Kidney (tissue), 14 donors: ENCODE results near the gene GDF9. TPM values are rescaled to one million over a fixed set of nuclear protein-coding genes. Genes with fewer than 3 reads are reported as not detected.

Source experiments
- DNase-seq, 5 donors: peaks; one replicate each; pipeline ENCODE4 v3.0.0-alpha.2; 2013 to 2020
- FAIRE-seq: peaks from 2 replicates; lab custom pipeline; 2012; peaks lifted over from hg19 to GRCh38; lab: Jason Lieb, UNC
- H3K27ac ChIP-seq, 2 donors: one replicate each; pipeline ENCODE4 v1.7.0; 2013; ENCODE audit warnings: low read depth in 2 of 2, low read length in 2 of 2, inconsistent platforms in 1 of 2
- H3K27me3 ChIP-seq: one replicate; pipeline ENCODE4 v1.7.1; 2013; ENCODE audit warnings: low read length, inconsistent platforms; ENCODE audit not compliant: control insufficient read depth, insufficient read depth
- H3K36me3 ChIP-seq, 3 donors: one replicate each; pipeline versions ENCODE4 v1.7.0 to v1.7.1; 2013; ENCODE audit warnings: low read length in 3 of 3, control low read depth in 1 of 3, inconsistent platforms in 1 of 3; ENCODE audit not compliant: insufficient read depth in 3 of 3, control insufficient read depth in 2 of 3
- H3K4me1 ChIP-seq, 3 donors: one replicate each; pipeline versions ENCODE4 v1.7.0 to v1.7.1; 2013; ENCODE audit warnings: low read length in 3 of 3, inconsistent platforms in 1 of 3, low read depth in 1 of 3; ENCODE audit not compliant: control insufficient read depth in 2 of 3, insufficient read depth in 2 of 3
- H3K4me3 ChIP-seq, 3 donors: one replicate each; pipeline versions ENCODE4 v1.7.0 to v1.8.1; 2013; ENCODE audit warnings: low read length in 3 of 3, control low read depth in 1 of 3, inconsistent platforms in 1 of 3
- H3K9ac ChIP-seq, 3 donors: one replicate each; pipeline versions ENCODE4 v1.7.0 to v1.7.1; 2013; ENCODE audit warnings: low read length in 3 of 3, control low read depth in 1 of 3, inconsistent platforms in 1 of 3
- H3K9me3 ChIP-seq, 3 donors: one replicate each; pipeline versions ENCODE4 v1.7.0 to v1.7.1; 2013; ENCODE audit warnings: low read length in 3 of 3, control low read depth in 1 of 3, inconsistent platforms in 1 of 3; ENCODE audit not compliant: control insufficient read depth in 2 of 3, insufficient read depth in 1 of 3
- CTCF ChIP-seq: IDR thresholded peaks from 3 replicates; pipeline ENCODE4 v1.5.1; 2012; ENCODE audit warnings: mild to moderate bottlenecking, moderate library complexity, borderline replicate concordance; ENCODE audit not compliant: insufficient read depth; ENCODE audit errors: extremely low read depth
- intact Hi-C: fragments of 100-400 bp; cut with DNase I; formaldehyde crosslinking; loops from one replicate; pipeline ENCODE4 v1.11.1; 2022
- polyA plus RNA-seq: library from polyadenylated mRNA; stranded (reverse); fragments of 350-450 nt; fragmentation: Illumina TruSeq; extraction: RNeasy Lipid Tissue Mini Kit (QIAGEN cat#74804); gene quantifications from one replicate; pipeline ENCODE4 v1.2.3, GENCODE V29; 2014; ENCODE audit warnings: low read depth, low replicate concordance; ENCODE audit not compliant: insufficient read depth
- total RNA-seq: library from RNA; stranded (reverse); fragmentation: NEBNext Ultra II Directional; extraction: Animal tissue kit (Norgen Biotek cat#: 25700); gene quantifications from one replicate; pipeline ENCODE4 v1.2.1, GENCODE V29; 2021
- donor health status: control.
- donor health status: control.
- donor health status: control.
- donor health status: control.
- donor health status: control.
- donor health status: DM: yes; HTN: yes; CAD: no.
- donor health status: Normal renal cell carcinoma (clear cell type).

The GDF9 gene
- total and polyA plus RNA-seq, 2 donors from 2014 or later, result 0.88 TPM

DNA sequence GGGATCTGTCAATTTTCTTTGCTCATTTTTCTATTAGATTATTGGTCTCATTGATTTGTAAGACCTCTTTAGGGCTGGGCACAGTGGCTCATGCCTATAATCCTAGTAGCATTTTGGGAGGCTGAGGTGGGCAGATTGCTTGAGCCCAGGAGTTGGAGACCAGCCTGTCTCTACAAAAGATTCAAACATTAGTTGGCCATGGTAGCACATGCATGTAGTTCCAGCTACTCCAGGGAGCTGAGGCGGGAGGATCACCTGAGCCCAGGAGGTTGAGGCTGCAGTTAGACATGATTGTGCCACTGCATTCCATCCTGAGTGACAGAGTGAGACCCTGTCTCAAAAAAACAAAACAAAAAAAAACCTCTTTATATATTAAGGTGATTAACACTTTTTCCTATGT is 29.4 kb downstream of the GDF9 start:
- Histone ChIP-seq H3K9ac (no peak overlapping the region), H3K4me1 (peaks cover 0 to 5% (median 2%) of the 10 kb centered on the region in 3 donors), H3K27ac (no peak overlapping the region), H3K9me3 (no peaks in the 10 kb centered on the region), H3K36me3 (no peaks in the 10 kb centered on the region), H3K4me3 (no peak overlapping the region), H3K27me3 (no peaks in the 10 kb centered on the region)
- no peak for TF ChIP-seq CTCF
- DNase-seq (no peak), FAIRE-seq (no peak)
- intact Hi-C loops, result no loop called here

DNA sequence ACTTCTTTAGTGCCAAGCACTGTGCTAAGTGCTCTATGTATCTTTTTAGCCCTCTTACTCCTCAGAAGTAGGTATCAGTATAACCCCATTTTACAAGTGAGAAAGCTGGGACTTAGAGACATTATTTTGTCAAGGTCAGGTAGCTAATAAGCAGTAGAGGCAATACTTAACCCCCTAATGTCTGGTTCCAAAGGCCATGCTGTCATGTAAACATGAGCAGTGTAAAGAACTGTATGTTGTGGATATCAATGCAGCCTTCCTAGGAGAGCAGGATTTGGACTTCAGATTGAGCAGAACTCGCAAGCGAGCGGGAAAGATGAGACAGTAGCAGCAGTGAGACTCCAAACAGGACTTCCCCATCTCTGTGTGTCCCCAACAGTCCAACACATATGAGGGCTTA is 32.2 kb downstream of the GDF9 start:
- Histone ChIP-seq H3K27me3 (peaks cover 2% of the 10 kb centered on the region), H3K9me3 (no peaks in the 10 kb centered on the region), H3K4me1 (peaks cover 0 to 10% (median 5%) of the 10 kb centered on the region in 3 donors), H3K27ac (no peak overlapping the region), H3K4me3 (no peak overlapping the region), H3K9ac (no peak overlapping the region), H3K36me3 (no peaks in the 10 kb centered on the region)
- FAIRE-seq (no peak), DNase-seq (no peak)
- TF ChIP-seq CTCF, result no peak
- intact Hi-C loops, result no loop called here

DNA sequence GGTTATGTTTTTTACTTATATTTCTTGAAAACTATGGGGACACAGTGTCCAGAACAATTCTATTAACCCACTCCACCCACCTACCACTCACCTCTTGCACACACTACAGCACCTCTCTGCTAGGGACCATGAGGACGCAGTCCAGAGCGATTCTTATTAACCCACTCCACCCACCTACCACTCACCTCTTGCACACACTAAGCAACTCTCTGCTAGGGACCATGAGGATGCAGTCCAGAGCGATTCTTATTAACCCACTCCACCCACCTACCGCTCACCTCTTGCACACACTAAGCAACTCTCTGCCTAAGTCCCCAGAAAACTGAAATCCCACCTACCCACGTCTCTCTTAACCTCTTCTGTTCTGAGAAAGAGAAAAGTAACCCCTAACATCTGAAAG is 33.7 kb downstream of the GDF9 start:
- H3K4me1 ChIP-seq, result peaks cover 0 to 10% (median 5%) of the 10 kb centered on the region in 3 donors
- no peak overlapping the region for H3K4me3 ChIP-seq
- H3K9me3 ChIP-seq, result no peaks in the 10 kb centered on the region
- no peak for DNase-seq
- no peak overlapping the region for H3K27ac ChIP-seq
- TF ChIP-seq CTCF, result no peak
- intact Hi-C loops, result no loop called here
- H3K27me3 ChIP-seq, result peaks cover 2% of the 10 kb centered on the region
- FAIRE-seq, result no peak
- no peak overlapping the region for H3K9ac ChIP-seq
- no peaks in the 10 kb centered on the region for H3K36me3 ChIP-seq
